Stimulated activated CD4-positive, alpha-beta T cell treated with anti-CD3 and anti-CD28 coated beads, Interleukin-4, amount 100 ng/mL, for 24 hours (primary cell): Measurements from ENCODE around the gene MOSPD3.
"Not testable (repeated sequence)": the region's sequence is repeated elsewhere in the genome, so short reads cannot be mapped to it uniquely, and the experiment has no call there.

Source experiments
- DNase-seq: peaks from one replicate; pipeline ENCODE4 v3.0.0-alpha.2; 2020

The MOSPD3 gene

GRCh38 chr7:100611983-100612729 is at the start of gene MOSPD3:
MOSPD3 (plus strand) TSS chr7:100612540; CDS start chr7:100612792, 252 bp downstream.
- peak; percentile 97 for DNase-seq

- no peak for DNase-seq
These were observed 49.2 kb upstream of the MOSPD3 start for GRCh38 chr7:100563100-100563564.

- peak; percentile 88 for DNase-seq
These were observed 48.4 kb upstream of the MOSPD3 start for GRCh38 chr7:100563809-100564400.

- DNase-seq: not testable (repeated sequence)
These were observed 47.9 kb upstream of the MOSPD3 start for GRCh38 chr7:100564405-100564804.

GRCh38 chr7:100565133-100565571 is 47.2 kb upstream of the MOSPD3 start:
- no peak for DNase-seq

GRCh38 chr7:100566018-100566531 is 46.3 kb upstream of the MOSPD3 start:
- DNase-seq: no peak

GRCh38 chr7:100567031-100567730 is 45.2 kb upstream of the MOSPD3 start:
- no peak for DNase-seq

- no peak for DNase-seq
These were observed 44.6 kb upstream of the MOSPD3 start for GRCh38 chr7:100567751-100568175.

- DNase-seq: no peak
These were observed 44.0 kb upstream of the MOSPD3 start for GRCh38 chr7:100568176-100568895.

- peak; percentile 50 for DNase-seq
These were observed 43.2 kb upstream of the MOSPD3 start for GRCh38 chr7:100568896-100569844.

- DNase-seq: no peak
These were observed 41.1 kb upstream of the MOSPD3 start for GRCh38 chr7:100570954-100571828.

- no peak for DNase-seq
These were observed 40.6 kb upstream of the MOSPD3 start for GRCh38 chr7:100571829-100572116.

GRCh38 chr7:100572281-100572948 is 39.9 kb upstream of the MOSPD3 start:
- DNase-seq: no peak

GRCh38 chr7:100572949-100573675 is 39.2 kb upstream of the MOSPD3 start:
- no peak for DNase-seq

GRCh38 chr7:100573691-100574361 is 38.5 kb upstream of the MOSPD3 start, which contains the start of gene SAP25:
SAP25 (minus strand) TSS chr7:100573900; CDS start chr7:100573742, 158 bp downstream.
- DNase-seq: no peak

GRCh38 chr7:100574362-100575205 is 37.8 kb upstream of the MOSPD3 start:
- no peak for DNase-seq

GRCh38 chr7:100575206-100575631 is 37.1 kb upstream of the MOSPD3 start:
- DNase-seq: no peak
